GM18873 (cell line): ENCODE measurements around the gene LRCH1.

Source experiments
- ATAC-seq: cut with Tn5 transposase; IDR thresholded peaks from one replicate; pipeline ENCODE4 v1.9.1; 2021; ENCODE audit warnings: mild to moderate bottlenecking, moderate library complexity, moderate number of reproducible peaks; ENCODE audit not compliant: unreplicated experiment, low FRiP score

The LRCH1 gene

DNA sequence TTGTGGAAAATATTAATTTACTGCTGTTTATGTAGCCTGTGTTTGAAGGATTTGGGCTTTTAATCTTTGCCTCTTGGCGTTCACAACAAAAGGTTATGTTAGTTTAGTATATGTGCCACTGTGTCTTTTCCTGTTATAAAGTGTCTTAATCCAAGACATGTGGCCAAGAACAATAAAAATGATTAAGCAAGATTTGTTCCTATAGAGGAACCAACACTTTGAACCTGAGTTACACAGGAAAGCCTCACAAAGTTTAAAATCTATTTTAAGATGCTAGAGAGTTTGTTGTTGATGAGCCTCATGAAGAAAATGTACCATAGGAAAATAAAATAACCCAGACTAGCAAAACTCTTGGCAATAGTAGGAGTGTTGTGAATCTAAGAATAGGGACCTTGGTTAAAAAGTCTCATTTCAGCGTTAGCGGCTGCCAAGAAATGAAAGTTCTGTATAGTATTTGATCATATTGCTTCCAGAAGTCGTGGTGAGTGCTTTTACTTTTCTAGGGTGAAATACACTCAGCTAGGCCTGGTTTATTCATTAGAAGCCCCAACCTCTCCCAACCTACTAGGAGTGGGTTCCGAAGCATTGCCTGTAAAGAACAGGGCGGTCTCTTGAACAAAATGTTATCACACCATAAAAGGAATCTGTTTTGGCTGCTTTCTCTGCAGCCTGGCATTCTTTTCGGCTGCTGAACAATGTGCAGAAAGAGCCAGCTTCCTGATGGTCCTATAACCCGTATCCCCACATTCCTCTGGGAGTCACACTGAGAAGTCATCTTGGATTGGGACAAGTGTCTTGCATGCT is 102.6 kb downstream of the LRCH1 start:
- ATAC-seq: no peak

DNA sequence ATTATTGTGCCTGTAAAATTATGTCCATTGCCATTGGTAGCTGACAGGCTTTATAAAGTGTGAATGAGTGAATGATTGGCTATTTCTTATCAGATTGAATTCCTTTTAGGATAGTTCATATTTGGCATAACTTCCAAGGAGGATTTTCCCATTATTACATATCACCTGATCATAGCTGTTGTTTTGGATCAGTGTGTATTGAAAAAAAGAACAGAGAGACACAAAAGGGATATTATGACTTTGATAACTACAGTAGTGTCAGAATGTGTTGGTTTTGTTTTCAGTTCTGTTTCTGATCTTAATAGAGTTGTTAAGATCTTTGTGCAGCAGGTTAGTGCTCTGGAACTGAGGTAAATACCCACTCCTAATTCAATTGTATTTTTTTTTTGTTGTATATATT is 103.8 kb downstream of the LRCH1 start:
- ATAC-seq: peak; percentile 69

DNA sequence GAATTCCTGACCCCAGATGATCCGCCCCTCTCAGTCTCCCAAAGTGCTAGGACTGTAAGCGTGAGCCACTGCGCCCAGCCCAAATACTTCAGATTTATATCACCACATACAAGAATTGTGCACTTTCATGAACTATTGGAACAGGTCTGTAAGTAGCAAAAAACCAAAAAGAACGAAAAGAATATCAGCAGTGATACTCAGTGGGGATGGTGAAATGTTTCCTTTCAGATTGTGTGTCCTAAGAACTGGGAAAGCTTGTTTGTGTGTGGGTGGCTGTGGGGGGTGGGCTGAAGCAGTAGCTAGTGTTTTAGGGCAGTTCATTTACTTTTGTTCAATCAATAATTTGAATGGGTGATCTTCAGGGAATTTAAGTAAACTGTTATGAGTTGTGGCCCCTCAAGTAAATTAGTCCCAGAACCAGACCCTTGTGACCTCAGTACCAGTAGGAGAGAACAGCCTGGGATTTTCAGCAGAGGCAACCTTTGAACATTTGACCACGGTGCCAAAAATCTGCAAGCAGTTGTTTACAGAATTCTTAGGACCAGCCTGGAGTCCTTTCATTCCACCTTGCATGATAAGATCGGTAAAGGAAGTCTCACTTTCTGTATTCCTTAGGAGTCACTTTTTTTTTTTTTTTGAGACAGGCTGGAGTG is 106.6 kb downstream of the LRCH1 start:
- no peak for ATAC-seq

DNA sequence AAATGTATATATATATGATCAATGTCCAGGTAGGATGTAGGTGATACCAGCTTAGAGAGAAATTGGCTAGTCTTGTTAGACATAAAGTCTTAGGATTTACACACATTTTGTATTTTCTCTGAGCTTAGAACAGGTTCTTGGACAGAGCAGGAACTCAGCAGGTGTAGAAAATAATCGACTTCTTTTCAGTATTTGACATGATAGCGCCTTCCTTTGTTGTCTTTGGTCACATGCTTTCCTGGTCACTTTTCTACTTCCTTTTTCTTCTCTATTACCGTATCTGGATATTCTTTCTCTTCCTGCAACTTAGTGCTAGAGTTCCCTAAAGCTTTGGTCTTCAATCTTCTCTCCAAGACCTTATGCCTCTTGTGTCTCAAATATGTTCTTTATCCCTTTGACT is 107.4 kb downstream of the LRCH1 start:
- ATAC-seq: no peak

DNA sequence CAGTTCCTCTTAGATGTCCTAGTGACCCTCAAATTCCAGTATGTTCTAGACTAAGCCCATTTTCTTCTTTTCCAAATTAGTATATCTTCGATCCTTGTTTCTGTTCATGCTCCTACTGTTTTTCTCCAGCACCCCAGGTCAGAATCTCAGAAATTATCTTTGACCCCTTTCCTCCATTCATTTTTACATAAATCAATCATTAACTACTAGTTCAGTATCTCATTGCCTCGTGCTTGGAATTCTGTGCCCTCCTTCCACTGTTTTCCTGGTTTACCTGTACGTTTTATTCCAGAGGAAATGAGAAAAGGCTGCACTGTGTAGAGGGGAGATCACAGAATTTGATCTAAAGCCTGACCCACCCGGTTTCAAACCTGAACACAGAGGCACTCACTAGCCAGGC is 107.9 kb downstream of the LRCH1 start:
- ATAC-seq: no peak

DNA sequence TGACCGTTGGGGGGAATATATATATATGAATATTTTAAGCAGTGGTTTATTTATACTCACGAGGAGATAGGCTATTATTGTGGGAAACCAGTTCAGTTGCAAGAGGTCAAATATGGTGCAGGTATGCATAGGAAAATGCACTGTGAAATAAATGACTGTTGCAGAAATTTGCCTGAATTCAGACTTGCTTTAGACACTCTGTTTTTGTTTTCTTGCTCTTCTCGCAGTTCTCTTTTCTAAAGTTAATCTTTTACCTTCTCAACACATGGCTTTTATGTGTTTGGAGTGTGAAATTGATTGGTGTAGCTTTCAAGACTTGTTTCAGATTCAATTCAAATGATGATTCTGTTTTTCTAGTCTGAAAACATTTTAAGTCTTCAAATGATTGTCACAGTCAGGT is 109.7 kb downstream of the LRCH1 start:
- peak; percentile 61 for ATAC-seq

DNA sequence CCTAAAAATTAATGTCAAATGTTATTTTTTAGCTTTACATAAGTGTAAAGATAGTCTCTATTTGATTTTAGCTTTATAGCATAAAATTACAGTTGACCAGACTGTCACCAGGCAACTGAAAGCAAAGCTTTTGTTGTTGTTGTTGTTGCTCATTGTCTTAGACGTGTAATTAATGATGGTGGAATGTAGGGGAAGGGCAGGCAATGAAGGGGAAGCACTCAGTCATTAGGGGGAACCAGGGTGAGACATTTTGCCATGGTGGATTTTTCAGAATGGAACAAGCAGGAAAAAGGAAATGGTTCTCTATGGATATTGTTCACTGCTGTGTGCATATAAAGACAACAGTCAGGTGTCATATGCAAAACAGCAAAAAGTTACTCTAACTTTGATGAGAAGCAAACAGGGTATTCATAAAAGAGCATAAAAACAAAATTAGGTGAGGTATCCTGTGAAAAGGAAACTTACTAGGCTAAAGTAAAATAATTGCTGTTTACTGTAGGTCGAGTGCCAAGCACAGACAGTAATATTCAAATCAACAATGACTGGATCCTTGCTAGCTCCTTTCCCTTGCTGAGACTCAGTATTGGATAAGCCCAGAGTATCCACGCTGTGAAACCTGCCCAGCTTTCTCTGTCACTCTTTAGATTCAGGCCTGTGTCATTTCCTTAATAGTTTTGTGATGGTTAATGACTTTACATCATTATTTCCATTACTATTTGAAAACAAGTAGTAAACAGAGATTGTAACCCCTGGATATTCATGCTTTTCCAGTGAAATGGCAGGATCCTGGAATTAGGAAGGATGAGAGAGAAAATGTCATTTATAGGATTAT is 110.5 kb downstream of the LRCH1 start:
- no peak for ATAC-seq

DNA sequence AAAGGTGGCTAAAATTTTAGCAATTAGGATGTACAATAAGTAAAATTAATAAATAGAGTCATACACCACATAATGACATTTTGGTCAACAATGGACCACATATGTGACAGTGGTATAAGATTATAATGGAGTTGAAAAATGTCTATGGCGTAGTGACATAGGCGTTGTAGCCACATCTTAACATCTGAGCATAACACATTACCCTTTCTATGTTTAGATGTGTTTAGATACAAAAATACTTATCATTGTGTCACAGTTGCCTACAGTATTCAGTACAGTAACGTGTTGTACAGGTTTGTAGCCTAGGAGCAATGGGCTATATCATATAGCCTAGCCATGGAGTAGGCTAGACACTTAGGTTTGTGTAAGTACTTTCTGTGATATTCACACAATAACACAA is 111.2 kb downstream of the LRCH1 start:
- no peak for ATAC-seq

DNA sequence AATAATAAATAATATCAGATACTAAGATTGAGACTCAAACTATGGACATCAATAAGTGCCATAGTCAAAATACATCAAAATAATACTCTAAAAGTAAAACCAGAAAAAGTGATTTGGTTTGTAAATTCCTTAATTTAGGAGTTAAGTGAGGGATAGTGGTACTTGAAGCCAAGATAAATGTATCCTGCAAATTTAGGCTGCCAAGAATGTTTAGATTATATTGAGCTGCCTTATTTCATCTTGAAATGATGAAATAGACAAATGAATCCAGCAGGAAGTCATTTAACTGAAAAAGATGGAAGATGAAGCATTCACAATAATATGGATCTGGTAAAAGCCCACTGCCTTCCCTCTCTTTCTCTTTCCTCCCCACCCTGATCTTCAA is 112.3 kb downstream of the LRCH1 start:
- ATAC-seq: no peak

DNA sequence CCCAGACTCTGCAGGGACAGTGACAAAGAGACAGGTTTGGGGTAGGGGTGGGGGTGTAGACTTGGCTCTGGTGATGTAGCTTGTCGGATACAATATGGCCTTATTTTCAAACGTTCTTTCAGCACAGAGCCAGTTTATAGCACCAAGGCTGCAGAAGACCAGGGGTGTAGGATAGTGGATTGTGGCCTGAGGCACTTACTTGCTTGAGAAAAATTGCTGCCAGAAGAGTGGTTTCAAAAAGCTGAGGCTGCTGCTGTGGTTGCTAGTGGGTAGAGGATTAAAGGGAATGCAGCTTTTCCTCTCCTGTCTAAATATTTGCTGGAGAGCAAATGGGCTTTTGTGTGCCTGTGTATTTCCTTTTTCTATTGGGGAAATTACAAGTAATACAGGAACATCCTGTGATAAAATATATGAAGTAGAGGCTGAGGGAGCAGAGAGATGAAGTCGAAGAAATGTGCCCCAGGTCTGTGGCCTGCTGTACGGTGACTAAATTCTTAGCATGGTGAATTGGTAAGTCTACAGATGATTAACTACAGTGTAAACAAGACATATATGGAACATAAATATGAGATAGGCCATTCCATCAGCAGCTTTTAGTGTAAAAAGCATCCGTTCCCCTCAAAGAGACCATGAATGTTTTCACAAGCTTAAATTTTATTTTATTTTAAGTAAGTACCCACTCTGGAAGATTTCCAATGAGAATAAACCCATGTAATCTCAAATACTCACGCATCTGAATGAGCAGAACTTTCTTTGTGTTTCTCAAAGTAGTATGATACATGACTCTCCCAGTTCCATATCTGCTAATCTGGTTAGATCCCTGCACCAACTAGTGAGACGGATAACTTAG is 112.9 kb downstream of the LRCH1 start:
- no peak for ATAC-seq

DNA sequence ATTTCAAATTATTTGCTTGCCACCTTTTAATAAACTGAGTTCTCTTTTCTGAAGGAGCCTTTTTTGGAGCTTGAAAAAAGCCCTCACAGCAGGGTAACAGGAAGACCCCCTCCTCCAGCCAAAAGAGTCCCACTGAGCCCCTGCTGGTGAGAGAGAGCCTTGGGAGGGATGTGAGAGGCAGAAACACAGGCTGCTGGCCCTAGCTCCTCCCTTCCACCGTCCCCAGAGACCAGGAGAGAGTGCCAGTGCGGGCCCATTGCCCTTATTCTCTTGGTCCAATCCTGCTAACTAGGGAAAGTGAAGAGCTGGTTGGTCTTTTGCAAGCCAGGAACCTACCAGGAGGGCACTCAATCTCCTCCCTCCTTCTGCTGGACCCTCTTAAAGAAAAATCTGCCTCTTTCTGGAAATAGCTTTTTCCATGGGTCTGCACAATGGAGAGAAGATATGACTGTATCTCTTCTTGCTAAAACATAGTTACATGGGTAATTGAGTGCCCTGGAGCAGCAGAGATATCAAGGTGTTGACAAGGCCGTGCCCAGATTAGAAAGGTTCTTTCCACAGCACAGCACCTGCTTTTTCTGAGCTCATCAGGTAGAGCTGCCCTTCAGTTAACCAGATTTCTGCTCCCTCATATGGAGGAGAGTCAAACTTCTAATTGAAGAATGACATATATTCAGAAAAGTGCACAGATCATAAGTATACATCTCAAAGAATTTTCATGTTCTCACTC is 113.9 kb downstream of the LRCH1 start:
- ATAC-seq: no peak

DNA sequence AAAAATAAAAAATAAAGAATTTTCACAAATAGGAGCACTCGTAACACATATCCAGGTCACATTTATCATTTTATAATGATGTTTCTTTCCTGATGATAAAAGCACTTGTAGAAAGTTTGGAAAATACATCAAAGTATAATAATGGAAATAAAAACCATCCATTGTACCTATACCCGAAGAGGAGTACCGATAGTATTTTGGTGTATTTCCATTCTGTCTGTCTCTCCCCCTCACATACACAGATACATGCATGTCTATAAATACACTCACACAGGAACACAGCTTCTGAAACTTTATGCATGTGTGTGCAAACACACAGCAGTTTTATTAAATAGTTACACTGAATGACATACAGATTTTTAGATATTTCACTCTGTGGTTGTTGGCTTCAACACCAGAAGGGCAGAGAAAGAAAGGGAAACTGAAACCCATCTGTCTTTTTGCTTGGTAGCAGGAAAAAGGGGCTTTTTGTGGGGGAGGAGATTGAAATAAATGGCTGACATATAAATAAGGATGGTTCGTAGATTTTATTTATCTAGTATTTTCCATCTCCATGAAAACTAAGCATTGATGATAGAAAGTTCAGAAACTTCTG is 114.8 kb downstream of the LRCH1 start:
- peak; percentile 43 for ATAC-seq

DNA sequence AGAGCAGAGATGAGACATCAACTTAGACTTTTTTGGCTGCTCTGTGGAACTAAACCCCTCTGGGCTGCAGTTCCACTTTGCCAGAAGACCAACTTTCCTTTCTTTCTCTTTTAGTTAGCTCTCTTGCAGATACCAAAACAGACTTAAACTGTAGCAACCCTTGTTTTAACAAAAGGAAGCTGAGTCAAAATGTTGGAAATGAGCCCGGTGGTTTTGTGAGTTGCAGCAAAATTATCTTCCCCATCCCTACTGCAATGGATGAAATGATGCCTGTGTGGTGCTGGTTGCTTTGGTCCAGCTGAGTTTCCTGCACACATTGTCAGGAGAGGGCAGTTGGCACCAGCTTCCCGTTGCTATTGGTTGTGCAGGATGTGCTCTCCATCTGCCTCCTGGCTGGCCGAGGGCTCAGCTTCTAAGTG is 115.3 kb downstream of the LRCH1 start:
- ATAC-seq: no peak

DNA sequence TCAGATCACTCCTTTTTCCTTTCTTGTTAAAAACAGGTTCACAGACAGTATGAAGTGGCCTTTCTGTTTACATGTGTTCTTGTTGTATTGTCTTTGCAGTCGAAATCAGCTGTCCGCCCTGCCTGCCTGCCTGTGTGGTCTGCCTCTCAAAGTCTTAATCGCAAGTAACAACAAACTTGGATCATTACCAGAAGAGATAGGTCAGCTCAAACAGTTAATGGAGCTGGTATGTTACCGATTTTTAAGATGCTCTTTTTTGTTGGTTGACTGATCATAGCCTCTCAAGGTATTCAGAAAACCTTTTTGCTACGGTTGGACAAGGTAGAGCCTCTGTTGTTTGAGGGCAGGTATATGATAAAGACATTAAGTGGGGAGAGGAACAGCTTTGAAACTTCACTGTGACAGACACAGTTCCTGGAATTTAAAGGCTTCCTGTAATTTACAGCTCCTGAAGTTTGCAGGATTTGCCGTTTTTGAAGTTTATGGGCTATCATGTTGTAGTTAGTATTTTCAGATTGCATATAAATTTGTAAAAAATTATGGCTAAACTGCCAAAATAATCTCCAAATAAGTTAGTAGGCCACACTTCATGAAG is 116.1 kb downstream of the LRCH1 start:
- no peak for ATAC-seq

DNA sequence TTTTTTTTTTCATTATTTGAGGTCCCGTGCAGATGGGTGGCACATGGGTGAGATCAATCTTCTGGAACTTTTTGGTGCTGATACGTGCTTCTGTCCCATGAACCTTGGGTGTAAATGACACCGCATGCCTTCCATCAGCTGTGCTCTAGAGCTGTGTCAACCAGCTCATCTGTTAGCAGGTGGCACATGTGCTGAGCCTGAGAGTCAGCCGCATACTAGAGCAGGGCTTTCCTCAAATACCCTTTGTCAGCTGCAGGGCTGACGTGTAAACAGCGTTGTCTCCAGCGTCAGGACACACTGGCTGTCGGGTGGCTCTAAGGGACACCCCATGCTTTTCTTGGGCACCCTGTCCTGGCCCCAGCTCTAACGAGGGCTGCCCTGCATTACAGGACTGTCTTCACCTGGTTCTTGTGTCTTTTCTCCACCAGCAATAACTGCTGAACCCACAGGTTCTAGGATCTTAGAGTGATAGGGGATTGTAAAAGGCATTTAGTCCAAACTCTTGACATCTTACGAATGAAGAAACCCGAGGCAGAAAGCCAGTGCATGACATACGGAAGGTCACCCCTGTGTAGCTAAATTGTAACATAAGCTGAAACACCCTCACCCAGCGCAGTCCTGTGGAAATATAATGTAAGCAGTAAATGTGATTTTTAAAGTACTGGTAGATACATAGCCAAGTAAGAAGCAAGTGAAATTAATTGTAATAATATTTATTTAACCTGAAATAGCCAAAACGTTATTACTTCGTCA is 119.5 kb downstream of the LRCH1 start:
- no peak for ATAC-seq

DNA sequence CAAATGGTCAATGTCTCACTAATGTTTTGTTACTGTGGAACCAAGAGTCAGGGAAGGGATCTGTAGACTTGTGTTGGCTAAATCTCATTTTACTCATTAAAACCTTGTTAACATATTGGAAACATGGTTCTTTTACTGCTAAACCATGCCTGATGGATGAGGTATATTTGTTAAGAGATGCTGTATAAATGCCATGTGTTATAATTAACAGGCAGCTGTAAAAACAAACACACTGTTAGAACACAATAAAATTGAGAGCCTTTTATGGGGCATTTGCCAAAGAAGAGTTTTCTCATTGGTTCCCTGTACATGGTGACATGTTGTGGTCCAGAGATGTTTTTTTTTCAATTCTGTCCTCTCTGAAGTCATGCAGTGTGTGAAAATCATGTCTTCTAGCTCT is 122.0 kb downstream of the LRCH1 start:
- ATAC-seq: no peak

DNA sequence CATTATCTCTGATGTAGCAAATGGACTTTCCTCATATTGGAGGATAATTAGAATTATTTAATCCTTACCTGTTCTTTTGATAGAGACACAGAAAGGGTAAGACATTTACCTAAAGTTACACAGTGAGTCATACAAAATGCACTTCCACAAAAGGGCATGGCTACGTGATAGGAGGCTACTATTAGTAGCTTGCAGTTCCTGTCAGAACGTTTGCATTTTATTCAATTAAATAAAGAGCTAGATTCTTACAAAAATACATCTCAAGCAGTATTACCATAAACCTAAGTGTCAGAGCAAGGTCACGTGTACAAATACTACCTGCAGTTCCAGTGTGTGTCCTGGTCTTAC is 123.4 kb downstream of the LRCH1 start:
- no peak for ATAC-seq

DNA sequence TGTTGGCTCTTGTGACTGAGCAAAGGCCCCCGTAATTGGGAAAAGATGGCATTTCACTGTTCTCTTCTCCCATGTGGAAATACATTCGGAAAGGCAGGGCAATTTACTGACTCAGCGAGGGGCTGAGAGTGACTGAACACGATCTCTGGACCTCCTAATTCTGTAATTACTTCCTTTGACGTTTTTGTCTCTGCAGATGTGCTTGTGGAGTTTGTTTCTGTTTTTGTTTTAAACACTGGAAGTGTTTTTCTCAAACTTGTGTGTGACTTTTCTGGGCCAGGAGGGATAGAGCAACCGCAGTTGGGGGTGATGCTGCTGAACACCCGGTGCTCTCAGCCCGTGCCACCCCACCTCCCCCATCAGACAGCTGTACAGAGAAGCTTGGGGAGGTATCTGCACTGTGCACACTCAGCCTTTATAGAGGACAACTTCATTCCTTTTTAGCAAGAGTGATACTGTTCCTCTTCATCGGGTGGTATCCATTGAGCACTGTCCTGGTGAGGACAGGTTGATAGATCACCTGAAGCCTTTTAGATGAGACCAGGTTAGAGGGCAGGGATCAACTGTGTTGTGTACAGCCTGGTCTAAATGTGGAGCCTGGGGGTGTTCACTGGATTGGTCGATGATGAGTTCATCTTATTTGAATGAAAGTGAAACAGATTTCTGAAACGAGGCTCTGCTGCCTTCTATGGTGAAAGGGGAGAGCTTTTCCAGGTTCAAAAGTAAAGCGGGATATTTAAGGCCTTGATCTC is 126.6 kb downstream of the LRCH1 start:
- ATAC-seq: peak; percentile 84
